ENCODE data around the gene ZNF580. TPM values are rescaled to one million over a fixed set of nuclear protein-coding genes. Genes with fewer than 3 reads are reported as not detected.

ZNF580 gene
- total and polyA plus RNA-seq, 2 of the 13 experiments (the other 11 are each of a cell fraction or from before 2014, with no cell fraction given): 4.4 to 6.0 TPM

DNA sequence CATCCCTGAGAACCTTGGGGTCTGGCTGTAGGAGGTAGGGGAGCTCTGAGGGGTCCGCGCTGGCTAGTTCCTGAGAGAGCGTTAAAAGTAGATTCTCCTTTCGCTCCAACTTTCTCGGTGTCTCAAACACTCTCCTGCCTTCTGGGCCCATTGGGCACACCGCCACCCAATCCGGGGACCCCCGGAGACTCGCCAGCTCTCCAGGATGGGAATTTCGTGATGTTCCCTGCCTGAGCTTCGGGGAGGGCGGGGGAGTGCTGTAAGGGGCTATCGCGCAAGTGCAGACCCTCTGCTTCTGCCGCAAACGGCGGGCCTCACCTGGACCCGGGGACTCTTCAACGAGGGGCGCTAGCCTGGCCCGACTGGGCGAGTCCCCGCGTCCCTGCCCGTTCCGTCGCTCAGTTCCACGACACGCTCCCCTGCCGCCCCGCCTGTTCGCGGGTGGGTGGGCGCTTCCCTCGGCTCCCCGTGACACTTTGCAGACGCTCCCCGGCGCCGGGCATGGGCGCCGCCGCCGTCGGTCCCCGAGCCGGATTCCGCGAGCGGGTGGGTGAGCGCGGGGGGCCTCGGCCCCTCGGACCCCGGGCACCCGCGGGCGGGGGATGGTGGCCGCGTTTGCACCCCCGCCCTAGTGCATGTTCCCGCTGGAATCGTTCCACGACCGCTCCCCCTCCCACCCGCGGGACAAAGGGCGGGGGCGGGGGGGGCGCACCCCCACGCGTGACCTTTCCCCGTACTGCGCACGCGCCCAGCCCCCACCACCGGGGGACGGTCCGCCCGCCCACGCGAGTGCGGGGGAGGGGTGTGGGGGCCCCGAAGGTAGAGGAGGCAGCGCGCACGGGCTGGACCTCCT, 7.2 kb downstream of the ZNF580 start, which contains the start of gene CCDC106 (continued):
- TF ChIP-seq, protein P1, sequence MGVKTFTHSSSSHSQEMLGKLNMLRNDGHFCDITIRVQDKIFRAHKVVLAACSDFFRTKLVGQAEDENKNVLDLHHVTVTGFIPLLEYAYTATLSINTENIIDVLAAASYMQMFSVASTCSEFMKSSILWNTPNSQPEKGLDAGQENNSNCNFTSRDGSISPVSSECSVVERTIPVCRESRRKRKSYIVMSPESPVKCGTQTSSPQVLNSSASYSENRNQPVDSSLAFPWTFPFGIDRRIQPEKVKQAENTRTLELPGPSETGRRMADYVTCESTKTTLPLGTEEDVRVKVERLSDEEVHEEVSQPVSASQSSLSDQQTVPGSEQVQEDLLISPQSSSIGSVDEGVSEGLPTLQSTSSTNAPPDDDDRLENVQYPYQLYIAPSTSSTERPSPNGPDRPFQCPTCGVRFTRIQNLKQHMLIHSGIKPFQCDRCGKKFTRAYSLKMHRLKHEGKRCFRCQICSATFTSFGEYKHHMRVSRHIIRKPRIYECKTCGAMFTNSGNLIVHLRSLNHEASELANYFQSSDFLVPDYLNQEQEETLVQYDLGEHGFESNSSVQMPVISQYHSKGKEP (CRISPR knock-in tag; IDR thresholded peaks at IDR 0.05): no peak
- 0 out of 2 replicates have a peak, but pooled peaks have one; percentile 47 for TF ChIP-seq ZNF614 (CRISPR knock-in tag; IDR thresholded peaks at IDR 0.05; ENCODE audit: borderline replicate concordance)
- TF ChIP-seq YEATS2 (CRISPR knock-in tag; IDR thresholded peaks at IDR 0.05; ENCODE audit: borderline replicate concordance): peak; percentile 31; the same call in 1 of the 2 replicates
- TF ChIP-seq RXRB (CRISPR knock-in tag; IDR thresholded peaks at IDR 0.05; ENCODE audit: borderline replicate concordance): no peak
- TF ChIP-seq JUND (CRISPR knock-in tag; IDR thresholded peaks at IDR 0.05): peak; percentile 8; the same call in 1 of the 2 replicates
- no peak for TF ChIP-seq ZNF274 (CRISPR knock-in tag; IDR thresholded peaks at IDR 0.05)
- TF ChIP-seq CC2D1A (CRISPR knock-in tag; IDR thresholded peaks at IDR 0.05): no peak
- no peak for TF ChIP-seq NCOA1 (CRISPR knock-in tag; IDR thresholded peaks at IDR 0.05)
- TF ChIP-seq ZSCAN20 (CRISPR knock-in tag; IDR thresholded peaks at IDR 0.05; ENCODE audit: borderline replicate concordance): 0 out of 2 replicates have a peak, but pooled peaks have one; percentile 30
- TF ChIP-seq ASH2L (IDR thresholded peaks at IDR 0.05; ENCODE audit: insufficient read length, low read depth, low read length): peak; percentile 89
- TF ChIP-seq HOXD1 (CRISPR knock-in tag; IDR thresholded peaks at IDR 0.05): no peak
- peak; percentile 62 for TF ChIP-seq ELF3 (CRISPR knock-in tag; IDR thresholded peaks at IDR 0.05)
- peak; percentile 63; the same call in 1 of the 2 replicates for TF ChIP-seq AHR (CRISPR knock-in tag; IDR thresholded peaks at IDR 0.05)
- no peak for TF ChIP-seq FOXP1 (IDR thresholded peaks at IDR 0.05)
- TF ChIP-seq FOXP1 (CRISPR knock-in tag; IDR thresholded peaks at IDR 0.05): no peak
- peak; percentile 42; the same call in 1 of the 2 replicates for TF ChIP-seq ZBTB7B (CRISPR knock-in tag; IDR thresholded peaks at IDR 0.05)
- TF ChIP-seq, protein P2, sequence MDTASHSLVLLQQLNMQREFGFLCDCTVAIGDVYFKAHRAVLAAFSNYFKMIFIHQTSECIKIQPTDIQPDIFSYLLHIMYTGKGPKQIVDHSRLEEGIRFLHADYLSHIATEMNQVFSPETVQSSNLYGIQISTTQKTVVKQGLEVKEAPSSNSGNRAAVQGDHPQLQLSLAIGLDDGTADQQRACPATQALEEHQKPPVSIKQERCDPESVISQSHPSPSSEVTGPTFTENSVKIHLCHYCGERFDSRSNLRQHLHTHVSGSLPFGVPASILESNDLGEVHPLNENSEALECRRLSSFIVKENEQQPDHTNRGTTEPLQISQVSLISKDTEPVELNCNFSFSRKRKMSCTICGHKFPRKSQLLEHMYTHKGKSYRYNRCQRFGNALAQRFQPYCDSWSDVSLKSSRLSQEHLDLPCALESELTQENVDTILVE (CRISPR knock-in tag; IDR thresholded peaks at IDR 0.05): no peak
- TF ChIP-seq SMAD1 (CRISPR knock-in tag; IDR thresholded peaks at IDR 0.05; ENCODE audit: borderline replicate concordance, low read depth): 0 out of 2 replicates have a peak, but pooled peaks have one; percentile 47
- peak; percentile 45; the same call in 1 of the 2 replicates for TF ChIP-seq MAF1 (CRISPR knock-in tag; IDR thresholded peaks at IDR 0.05; ENCODE audit: borderline replicate concordance)
- TF ChIP-seq, protein P3, sequence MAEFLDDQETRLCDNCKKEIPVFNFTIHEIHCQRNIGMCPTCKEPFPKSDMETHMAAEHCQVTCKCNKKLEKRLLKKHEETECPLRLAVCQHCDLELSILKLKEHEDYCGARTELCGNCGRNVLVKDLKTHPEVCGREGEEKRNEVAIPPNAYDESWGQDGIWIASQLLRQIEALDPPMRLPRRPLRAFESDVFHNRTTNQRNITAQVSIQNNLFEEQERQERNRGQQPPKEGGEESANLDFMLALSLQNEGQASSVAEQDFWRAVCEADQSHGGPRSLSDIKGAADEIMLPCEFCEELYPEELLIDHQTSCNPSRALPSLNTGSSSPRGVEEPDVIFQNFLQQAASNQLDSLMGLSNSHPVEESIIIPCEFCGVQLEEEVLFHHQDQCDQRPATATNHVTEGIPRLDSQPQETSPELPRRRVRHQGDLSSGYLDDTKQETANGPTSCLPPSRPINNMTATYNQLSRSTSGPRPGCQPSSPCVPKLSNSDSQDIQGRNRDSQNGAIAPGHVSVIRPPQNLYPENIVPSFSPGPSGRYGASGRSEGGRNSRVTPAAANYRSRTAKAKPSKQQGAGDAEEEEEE (CRISPR knock-in tag; IDR thresholded peaks at IDR 0.05; ENCODE audit: borderline replicate concordance): 0 out of 2 replicates have a peak, but pooled peaks have one; percentile 69
- no peak for TF ChIP-seq NR2F1 (CRISPR knock-in tag; IDR thresholded peaks at IDR 0.05)
- TF ChIP-seq FOXA1 (IDR thresholded peaks at IDR 0.05): no peak
- peak; percentile 13; the same call in 1 of the 2 replicates for TF ChIP-seq FOXA1 (CRISPR knock-in tag; IDR thresholded peaks at IDR 0.05)
- TF ChIP-seq SP1 (IDR thresholded peaks at IDR 0.05): no peak
- peak; percentile 53; the same call in 1 of the 2 replicates for TF ChIP-seq SP1 (CRISPR knock-in tag; IDR thresholded peaks at IDR 0.05)
- 0 out of 2 replicates have a peak, but pooled peaks have one; percentile 36 for TF ChIP-seq KMT2B (CRISPR knock-in tag; IDR thresholded peaks at IDR 0.05)
- TF ChIP-seq ZNF652 (CRISPR knock-in tag; IDR thresholded peaks at IDR 0.05; ENCODE audit: borderline replicate concordance, low read depth): no peak
